Keratinocyte (primary cell): ENCODE measurements around the gene CORO7. TPM values are rescaled to one million over a fixed set of nuclear protein-coding genes. Genes with fewer than 3 reads are reported as not detected.

Source experiments
- DNase-seq: peaks from one replicate; pipeline ENCODE4 v3.0.0-alpha.2; 2011; ENCODE audit warnings: low read depth, missing footprints, low spot score
- FAIRE-seq: peaks from 2 replicates; lab custom pipeline; 2011; peaks lifted over from hg19 to GRCh38; lab: Jason Lieb, UNC
- H2AFZ ChIP-seq: 2 replicates; pipeline ENCODE4 v1.6.0; 2012; ENCODE audit warnings: low read length, control low read depth, inconsistent platforms; ENCODE audit not compliant: control insufficient read depth
- H3K27ac ChIP-seq: 2 replicates; pipeline ENCODE4 v1.5.1; 2011; ENCODE audit warnings: low read length; ENCODE audit not compliant: control insufficient read depth, insufficient read depth
- H3K27me3 ChIP-seq: 3 replicates; pipeline ENCODE4 v1.6.0; 2011; ENCODE audit warnings: low read length; ENCODE audit not compliant: control insufficient read depth, insufficient read depth; ENCODE audit errors: extremely low read depth
- H3K36me3 ChIP-seq, 2 experiments: 2 replicates in 1 of 2; 3 replicates in 1 of 2; pipeline ENCODE4 v1.5.1; 2011; ENCODE audit warnings: low read length in 2 of 2, mild to moderate bottlenecking in 1 of 2; ENCODE audit not compliant: control insufficient read depth in 2 of 2, insufficient read depth in 2 of 2; ENCODE audit errors: extremely low read depth in 1 of 2
- H3K4me1 ChIP-seq: 3 replicates; pipeline ENCODE4 v1.5.1; 2011; ENCODE audit warnings: low read length; ENCODE audit not compliant: control insufficient read depth, insufficient read depth; ENCODE audit errors: extremely low read depth
- H3K4me2 ChIP-seq: 3 replicates; pipeline ENCODE4 v1.6.0; 2011; ENCODE audit warnings: low read depth, low read length; ENCODE audit not compliant: control insufficient read depth, insufficient read depth; ENCODE audit errors: extremely low read depth
- H3K4me3 ChIP-seq, 3 experiments: fragments of 200-600 bp in 1 of 3; sonication (generic) in 1 of 3; 2 replicates in 2 of 3; 3 replicates in 1 of 3; pipeline ENCODE4 v1.5.1; 2011 to 2016; ENCODE audit warnings: low read length in 3 of 3, mild to moderate bottlenecking in 3 of 3, control low read depth in 2 of 3, inconsistent platforms in 1 of 3, low read depth in 1 of 3, mixed read lengths in 1 of 3, mixed run types in 1 of 3, moderate library complexity in 1 of 3; ENCODE audit not compliant: control insufficient read depth in 2 of 3, insufficient read depth in 2 of 3; ENCODE audit errors: extremely low read depth in 1 of 3
- H3K79me2 ChIP-seq: 2 replicates; pipeline ENCODE4 v1.6.0; 2012; ENCODE audit warnings: low read length; ENCODE audit not compliant: control insufficient read depth, insufficient read depth
- H3K9ac ChIP-seq: 3 replicates; pipeline ENCODE4 v1.6.0; 2011; ENCODE audit warnings: low read length; ENCODE audit not compliant: control insufficient read depth, insufficient read depth; ENCODE audit errors: extremely low read depth
- H3K9me1 ChIP-seq: 3 replicates; pipeline ENCODE4 v1.6.0; 2011; ENCODE audit warnings: low read length; ENCODE audit not compliant: control insufficient read depth, insufficient read depth; ENCODE audit errors: extremely low read depth
- H3K9me3 ChIP-seq: 2 replicates; pipeline ENCODE4 v1.5.1; 2012; ENCODE audit warnings: low read depth, low read length; ENCODE audit not compliant: control insufficient read depth
- H4K20me1 ChIP-seq: 3 replicates; pipeline ENCODE4 v1.6.0; 2011; ENCODE audit warnings: low read length; ENCODE audit not compliant: control insufficient read depth, insufficient read depth; ENCODE audit errors: extremely low read depth
- EZH2 ChIP-seq: IDR thresholded peaks from one replicate; pipeline ENCODE4 v1.6.1; 2012; ENCODE audit warnings: inconsistent platforms, mild to moderate bottlenecking, low read length, moderate library complexity
- dilution Hi-C: fragments of 300-500 bp; cut with MboI; formaldehyde crosslinking; loops from one replicate; pipeline ENCODE4 v1.7.0; 2020; ENCODE audit warnings: low sequenced_read_pairs; ENCODE audit not compliant: extremely low pct_ligation_motif_present
- polyA plus RNA-seq, 5 experiments: library from polyadenylated mRNA; depleted of rRNA in 3 of 5; stranded (reverse) in 3 of 5; stranded (forward) in 1 of 5; unstranded in 1 of 5; fragments of >200 nt; gene quantifications; 1 replicate in 1 of 5; 2 replicates in 3 of 5; 3 replicates in 1 of 5; pipeline versions ENCODE4 v1.2.1 to v1.2.3, GENCODE V29; 2011 to 2012; ENCODE audit warnings: missing spikeins in 2 of 5, low read depth in 1 of 5, low replicate concordance in 1 of 5
- TF ChIP-seq, protein P1 (sequence below), 3 experiments: IDR thresholded peaks in 1 of 3; conservative IDR thresholded peaks in 1 of 3; optimal IDR thresholded peaks in 1 of 3; 2 replicates in 2 of 3; 3 replicates in 1 of 3; pipeline versions ENCODE3 to v1.5.1; 2011; ENCODE audit warnings: low read length in 3 of 3, mild to moderate bottlenecking in 3 of 3, moderate library complexity in 2 of 3, control low read depth in 1 of 3, inconsistent platforms in 1 of 3; ENCODE audit not compliant: insufficient read depth in 2 of 3; ENCODE audit errors: extremely low read depth in 1 of 3

CORO7 gene
- polyA plus RNA-seq, 1 donor (not counting 4 experiments of a cell fraction or from before 2014, with no cell fraction given), result 8.4 TPM

DNA sequence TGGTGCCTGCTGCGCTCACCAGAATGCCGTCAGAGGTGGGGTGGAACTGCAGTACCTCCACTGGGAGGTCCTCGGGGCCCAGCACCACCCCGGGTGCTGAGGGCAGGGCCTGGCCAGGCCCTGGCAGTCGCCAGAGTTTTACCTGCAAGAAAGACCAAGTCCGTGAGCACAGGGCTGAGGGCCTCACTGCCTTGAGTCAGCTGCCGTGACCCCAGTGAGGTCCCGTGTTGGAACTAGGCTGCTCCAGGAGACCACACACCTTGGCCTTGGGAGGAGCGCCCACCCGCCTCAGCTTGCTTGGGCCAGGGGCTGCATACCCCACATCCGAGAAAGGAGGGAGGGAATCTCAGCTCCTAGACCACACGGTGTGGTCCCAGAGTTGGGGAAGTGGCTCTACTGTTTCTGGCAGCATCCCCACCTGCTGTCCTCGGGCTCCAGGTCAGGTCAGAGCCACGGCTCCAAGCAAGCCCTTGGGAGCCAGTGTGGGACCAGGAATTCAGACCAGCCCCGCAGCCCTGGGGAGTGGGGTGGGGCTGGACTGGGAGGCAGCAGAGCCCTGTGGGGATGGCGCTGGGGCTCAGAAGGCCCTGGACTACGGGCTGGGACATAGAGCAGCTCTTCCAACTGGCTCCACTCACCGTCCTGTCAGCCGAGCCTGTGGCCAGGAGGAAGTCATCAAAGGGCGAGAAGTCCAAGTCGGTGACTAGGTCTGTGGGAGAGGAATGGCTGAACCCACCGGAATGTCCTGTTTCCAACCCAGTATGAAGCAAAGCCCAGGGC lies 8.7 kb downstream of the CORO7 start:
- H3K4me2 ChIP-seq, result no peak overlapping the region
- dilution Hi-C loops, result no loop called here

DNA sequence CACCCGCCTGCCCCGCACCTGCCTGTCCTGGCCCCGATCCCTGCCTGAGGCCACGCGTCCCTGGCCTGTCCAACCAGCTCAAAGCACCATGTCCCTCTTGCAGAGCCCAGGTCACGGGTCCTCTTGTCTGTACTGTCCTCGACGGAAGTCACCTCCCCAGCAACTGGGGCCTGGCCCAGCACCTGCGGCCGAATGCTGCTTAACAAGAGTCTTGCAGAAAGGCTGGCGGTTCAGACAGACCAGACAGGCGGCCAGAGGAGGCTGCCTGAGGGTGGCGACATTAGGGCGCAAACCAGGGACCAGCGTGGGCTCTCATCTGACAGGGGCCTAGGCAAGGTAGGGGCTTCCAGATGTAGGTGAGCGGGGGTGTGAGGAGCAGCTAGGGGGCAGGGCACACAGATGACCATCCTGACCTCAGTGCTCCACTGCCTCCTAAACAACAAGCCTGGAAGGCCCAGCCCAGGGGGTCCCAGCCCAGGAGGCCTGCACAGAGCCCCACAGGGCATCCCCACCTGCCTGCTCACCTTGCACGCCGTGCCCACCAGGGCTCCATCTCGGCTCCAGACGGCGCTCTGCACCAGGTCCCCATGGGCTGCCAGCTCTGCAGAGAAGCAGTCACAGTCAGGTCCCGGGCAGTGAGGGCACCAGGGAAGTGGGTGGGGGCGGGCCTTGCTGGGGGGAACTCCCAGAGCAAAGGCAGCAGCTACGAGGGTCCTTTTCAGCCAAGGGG lies 11.3 kb downstream of the CORO7 start:
- Histone ChIP-seq H3K4me3 (no peak overlapping the region), H3K27me3 (no peaks in the 10 kb centered on the region), H3K4me1 (peaks cover 10% of the 10 kb centered on the region), H2AFZ (no peak overlapping the region), H3K36me3 (peaks cover 20 to 32% of the 10 kb centered on the region in 2 experiments), H3K9me3 (no peaks in the 10 kb centered on the region), H3K9ac (no peak overlapping the region), H3K4me2 (no peak overlapping the region), H3K79me2 (no peaks in the 10 kb centered on the region), H3K9me1 (no peaks in the 10 kb centered on the region), H4K20me1 (peaks cover 9% of the 10 kb centered on the region), H3K27ac (no peak overlapping the region)
- no peak for TF ChIP-seq EZH2
- TF ChIP-seq, protein P1, sequence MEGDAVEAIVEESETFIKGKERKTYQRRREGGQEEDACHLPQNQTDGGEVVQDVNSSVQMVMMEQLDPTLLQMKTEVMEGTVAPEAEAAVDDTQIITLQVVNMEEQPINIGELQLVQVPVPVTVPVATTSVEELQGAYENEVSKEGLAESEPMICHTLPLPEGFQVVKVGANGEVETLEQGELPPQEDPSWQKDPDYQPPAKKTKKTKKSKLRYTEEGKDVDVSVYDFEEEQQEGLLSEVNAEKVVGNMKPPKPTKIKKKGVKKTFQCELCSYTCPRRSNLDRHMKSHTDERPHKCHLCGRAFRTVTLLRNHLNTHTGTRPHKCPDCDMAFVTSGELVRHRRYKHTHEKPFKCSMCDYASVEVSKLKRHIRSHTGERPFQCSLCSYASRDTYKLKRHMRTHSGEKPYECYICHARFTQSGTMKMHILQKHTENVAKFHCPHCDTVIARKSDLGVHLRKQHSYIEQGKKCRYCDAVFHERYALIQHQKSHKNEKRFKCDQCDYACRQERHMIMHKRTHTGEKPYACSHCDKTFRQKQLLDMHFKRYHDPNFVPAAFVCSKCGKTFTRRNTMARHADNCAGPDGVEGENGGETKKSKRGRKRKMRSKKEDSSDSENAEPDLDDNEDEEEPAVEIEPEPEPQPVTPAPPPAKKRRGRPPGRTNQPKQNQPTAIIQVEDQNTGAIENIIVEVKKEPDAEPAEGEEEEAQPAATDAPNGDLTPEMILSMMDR (optimal IDR thresholded peaks at IDR 0.05 in 1 of 3, IDR thresholded peaks at IDR 0.05 in 1 of 3, conservative IDR thresholded peaks at IDR 0.05 in 1 of 3; ENCODE audit: extremely low read depth in 1 of 3, insufficient read depth in 2 of 3, low read length in 3 of 3), result no peak
- DNase-seq (no peak), FAIRE-seq (no peak)
- dilution Hi-C loops, result no loop called here

More for the DNA sequence above, 8.7 kb downstream of the CORO7 start:
- H3K9me3 ChIP-seq, result no peaks in the 10 kb centered on the region
- H3K9me1 ChIP-seq, result no peaks in the 10 kb centered on the region
- FAIRE-seq (no peak), DNase-seq (no peak)
- H3K9ac ChIP-seq, result no peak overlapping the region
- no peak overlapping the region for H2AFZ ChIP-seq
- H3K4me1 ChIP-seq, result peaks cover 10% of the 10 kb centered on the region
- no peak for TF ChIP-seq EZH2
- TF ChIP-seq, protein P1 (optimal IDR thresholded peaks at IDR 0.05 in 1 of 3, IDR thresholded peaks at IDR 0.05 in 1 of 3, conservative IDR thresholded peaks at IDR 0.05 in 1 of 3; ENCODE audit: extremely low read depth in 1 of 3, insufficient read depth in 2 of 3, low read length in 3 of 3), result no peak
- H3K27ac ChIP-seq, result no peak overlapping the region
- peaks cover 21 to 28% of the 10 kb centered on the region in 2 experiments for H3K36me3 ChIP-seq
- no peaks in the 10 kb centered on the region for H3K27me3 ChIP-seq
- no peak overlapping the region for H3K4me3 ChIP-seq
- H3K79me2 ChIP-seq, result peaks cover 8% of the 10 kb centered on the region
- peaks cover 9% of the 10 kb centered on the region for H4K20me1 ChIP-seq
